ENCODE measurements around the gene TBC1D24. TPM values are rescaled to one million over a fixed set of nuclear protein-coding genes. Genes with fewer than 3 reads are reported as not detected.
"Not testable (repeated sequence)": the region's sequence is repeated elsewhere in the genome, so short reads cannot be mapped to it uniquely, and the experiment has no call there.

The TBC1D24 gene
- polyA plus RNA-seq, 3 donors = 14.3 to 17.7 (median 14.6) TPM

- DNase-seq (ENCODE audit: low read depth in 3 of 3, low spot score in 2 of 3) = no peak
These were observed 55.2 kb downstream of the TBC1D24 start for GRCh38 chr16:2529961-2530628.

- DNase-seq (ENCODE audit: low read depth in 3 of 3, low spot score in 2 of 3) = no peak
These were observed 55.8 kb downstream of the TBC1D24 start for GRCh38 chr16:2530629-2531318.

GRCh38 chr16:2531371-2531695 lies 56.4 kb downstream of the TBC1D24 start, which contains the start of gene CEMP1:
CEMP1 (minus strand) TSS chr16:2531408; CDS start chr16:2531073, 335 bp downstream.
- no peak for DNase-seq (ENCODE audit: low read depth in 3 of 3, low spot score in 2 of 3)

- peak; percentile 83 to 94 (median 87) for DNase-seq (ENCODE audit: low read depth in 3 of 3, low spot score in 2 of 3)
These were observed 57.0 kb downstream of the TBC1D24 start for GRCh38 chr16:2531696-2532493.

- DNase-seq (ENCODE audit: low read depth in 3 of 3, low spot score in 2 of 3) = no peak
These were observed 57.7 kb downstream of the TBC1D24 start for GRCh38 chr16:2532494-2533141.

GRCh38 chr16:2533142-2533755 lies 58.3 kb downstream of the TBC1D24 start:
- DNase-seq (ENCODE audit: low read depth in 3 of 3, low spot score in 2 of 3) = not testable (repeated sequence)

- no peak for DNase-seq (ENCODE audit: low read depth in 3 of 3, low spot score in 2 of 3)
These were observed 59.0 kb downstream of the TBC1D24 start for GRCh38 chr16:2533912-2534311.

- DNase-seq (ENCODE audit: low read depth in 3 of 3, low spot score in 2 of 3) = not testable (repeated sequence)
These were observed 59.4 kb downstream of the TBC1D24 start for GRCh38 chr16:2534335-2534734.

GRCh38 chr16:2535625-2536013 lies 60.7 kb downstream of the TBC1D24 start:
- no peak for DNase-seq (ENCODE audit: low read depth in 3 of 3, low spot score in 2 of 3)

GRCh38 chr16:2537451-2538379 lies 62.8 kb downstream of the TBC1D24 start, which contains the start of gene PDPK1:
PDPK1 (plus strand) TSS chr16:2538021; CDS start chr16:2538113, 92 bp downstream.
- DNase-seq (ENCODE audit: low read depth in 3 of 3, low spot score in 2 of 3) = peak; percentile 72 to 90 (median 86)

- not testable (repeated sequence) for DNase-seq (ENCODE audit: low read depth in 3 of 3, low spot score in 2 of 3)
These were observed 64.4 kb downstream of the TBC1D24 start for GRCh38 chr16:2539192-2539844.

- not testable (repeated sequence) for DNase-seq (ENCODE audit: low read depth in 3 of 3, low spot score in 2 of 3)
These were observed 65.0 kb downstream of the TBC1D24 start for GRCh38 chr16:2539845-2540458.

GRCh38 chr16:2540912-2541311 lies 66.0 kb downstream of the TBC1D24 start:
- DNase-seq (ENCODE audit: low read depth in 3 of 3, low spot score in 2 of 3) = not testable (repeated sequence)

- DNase-seq (ENCODE audit: low read depth in 3 of 3, low spot score in 2 of 3) = not testable (repeated sequence)
These were observed 66.5 kb downstream of the TBC1D24 start for GRCh38 chr16:2541409-2541808.

- DNase-seq (ENCODE audit: low read depth in 3 of 3, low spot score in 2 of 3) = not testable (repeated sequence)
These were observed 68.8 kb downstream of the TBC1D24 start for GRCh38 chr16:2543771-2544170.

GRCh38 chr16:2550283-2550878 lies 75.5 kb downstream of the TBC1D24 start:
- DNase-seq (ENCODE audit: low read depth in 3 of 3, low spot score in 2 of 3) = not testable (repeated sequence)

GRCh38 chr16:2551420-2551889 lies 76.5 kb downstream of the TBC1D24 start:
- DNase-seq (ENCODE audit: low read depth in 3 of 3, low spot score in 2 of 3) = not testable (repeated sequence)
